Stimulated activated CD8-positive, alpha-beta memory T cell treated with anti-CD3 and anti-CD28 coated beads, Interleukin-4, amount 100 ng/mL, for 24 hours (primary cell): ENCODE data around the gene RNF25.
"Not testable (repeated sequence)": the region's sequence is repeated elsewhere in the genome, so short reads cannot be mapped to it uniquely, and the experiment has no call there.

Experiments
- DNase-seq: peaks from one replicate; pipeline ENCODE4 v3.0.0-alpha.2; 2020; ENCODE audit warnings: low read depth

Gene RNF25

DNA sequence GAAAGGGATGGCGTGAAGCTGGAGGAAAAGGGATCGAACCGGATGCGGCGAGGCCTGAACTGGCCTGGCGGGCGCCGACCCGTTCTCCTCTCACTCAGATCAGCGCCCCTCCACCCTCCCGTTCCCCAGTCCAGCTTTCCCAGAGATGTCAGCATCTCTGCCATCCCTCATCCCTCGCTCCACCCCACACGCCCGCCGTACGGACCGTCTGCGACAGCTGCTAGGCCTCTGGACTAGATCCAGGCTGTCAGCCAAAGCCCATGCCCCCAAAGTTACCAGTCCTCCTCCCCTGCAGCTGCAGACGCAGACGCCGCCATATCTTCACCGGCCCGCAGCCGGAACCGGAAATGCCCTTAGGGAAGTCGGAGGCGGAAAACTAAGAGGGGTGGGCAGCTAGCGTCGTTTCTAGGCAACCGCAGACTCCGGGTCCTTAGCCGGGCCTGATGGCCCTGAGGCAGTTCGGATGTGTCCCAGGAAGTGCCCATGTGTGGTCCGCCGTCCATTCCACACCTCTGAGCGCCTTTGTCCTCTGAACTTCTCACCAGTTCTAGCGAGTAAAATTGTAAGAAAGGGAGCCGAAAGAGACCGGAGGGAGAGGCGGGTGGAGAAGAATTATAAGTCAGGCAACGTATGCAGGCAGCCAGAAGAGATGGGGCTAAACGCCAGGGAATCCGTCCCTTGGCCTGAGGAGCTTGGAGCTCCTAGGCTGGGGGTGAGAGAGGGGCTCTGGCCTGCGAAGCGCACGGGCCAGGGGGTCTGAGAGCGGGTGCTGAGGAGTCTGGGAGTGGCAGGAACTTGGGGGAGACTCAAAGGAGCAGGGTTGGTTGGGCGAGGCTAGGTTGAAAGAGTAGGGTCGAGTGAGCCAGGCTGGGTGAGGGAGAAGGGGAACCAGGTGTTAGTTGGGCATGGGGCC, at the start of gene RNF25, which contains the start of gene STK36:
TSS of gene RNF25 (minus strand) at position 349 of the 913 bp plus-strand sequence. CDS start at position 317, 32 bp downstream.
TSS of gene STK36 (plus strand) at position 433 of the 913 bp plus-strand sequence. CDS start 744 bp downstream, outside the sequence.
- DNase-seq = peak; percentile 72

GRCh38 chr2:218721488-218721887, 49.7 kb upstream of the RNF25 start:
- DNase-seq = no peak

DNA sequence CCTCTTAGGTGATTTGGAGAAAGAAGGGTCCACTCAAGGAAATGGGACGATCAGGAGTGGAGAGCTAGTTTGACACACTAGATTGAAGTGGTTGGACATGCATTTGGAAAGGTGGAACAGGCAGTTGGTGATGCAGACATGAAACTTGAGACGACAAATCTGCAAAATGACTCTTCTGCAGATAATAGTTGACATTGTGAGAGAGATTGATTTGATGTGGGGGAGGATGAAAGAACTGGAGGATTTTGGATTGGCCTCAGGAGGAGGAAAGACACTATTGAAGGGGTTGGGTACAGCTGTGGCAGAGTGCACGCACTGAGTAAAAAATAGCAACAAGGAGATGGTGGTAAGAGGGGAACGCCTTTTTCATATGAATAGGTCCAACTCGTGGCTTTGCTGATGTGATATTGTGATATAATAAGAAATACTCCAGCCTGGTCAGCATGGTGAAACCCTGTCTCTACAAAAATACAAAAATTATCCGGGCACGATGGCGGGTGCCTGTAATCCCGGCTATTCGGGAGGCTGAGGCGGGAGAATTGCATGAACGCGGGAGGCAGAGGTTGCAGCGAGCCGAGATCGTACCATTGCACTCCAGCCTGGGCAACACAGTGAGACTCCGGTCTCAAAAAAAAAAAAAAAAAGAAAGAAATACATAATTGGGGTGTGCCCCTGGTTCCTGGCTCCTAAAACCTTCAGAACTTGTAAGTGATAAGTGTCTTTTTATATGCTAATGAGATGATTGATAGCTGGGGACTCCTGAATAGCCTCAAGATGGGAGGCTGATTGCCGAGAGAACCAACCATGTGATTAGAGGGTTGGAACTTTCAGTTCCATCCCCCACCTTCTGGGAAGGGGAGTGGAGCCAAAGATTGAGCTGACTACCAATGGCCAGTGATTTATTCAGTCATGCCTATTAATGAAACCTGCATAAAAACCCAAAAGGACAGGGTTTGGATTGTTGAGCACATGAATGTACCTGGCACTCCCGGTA, 48.5 kb upstream of the RNF25 start:
- no peak for DNase-seq

- DNase-seq = no peak
Measured at GRCh38 chr2:218719457-218719856, 47.7 kb upstream of the RNF25 start.

DNA sequence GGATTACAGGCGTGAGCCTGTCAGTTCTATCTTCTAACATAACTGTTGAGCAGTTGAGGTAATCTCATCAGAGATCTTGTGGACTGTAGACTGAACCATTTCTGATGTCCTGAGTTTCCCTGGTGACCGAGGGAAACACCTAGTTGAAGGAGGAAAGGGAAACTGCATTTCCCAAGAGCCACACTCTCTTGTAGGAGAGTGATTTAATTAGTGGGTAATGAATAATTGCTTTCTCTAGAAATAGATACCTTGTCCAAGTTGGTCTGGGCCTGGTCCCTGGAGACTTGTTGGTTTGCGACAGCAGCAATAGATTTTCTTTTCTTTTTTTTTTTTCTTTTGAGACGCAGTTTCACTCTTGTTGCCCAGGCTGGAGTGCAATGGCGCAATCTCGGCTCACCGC, 46.3 kb upstream of the RNF25 start:
- DNase-seq = no peak

GRCh38 chr2:218717262-218717661, 45.5 kb upstream of the RNF25 start:
- no peak for DNase-seq

DNA sequence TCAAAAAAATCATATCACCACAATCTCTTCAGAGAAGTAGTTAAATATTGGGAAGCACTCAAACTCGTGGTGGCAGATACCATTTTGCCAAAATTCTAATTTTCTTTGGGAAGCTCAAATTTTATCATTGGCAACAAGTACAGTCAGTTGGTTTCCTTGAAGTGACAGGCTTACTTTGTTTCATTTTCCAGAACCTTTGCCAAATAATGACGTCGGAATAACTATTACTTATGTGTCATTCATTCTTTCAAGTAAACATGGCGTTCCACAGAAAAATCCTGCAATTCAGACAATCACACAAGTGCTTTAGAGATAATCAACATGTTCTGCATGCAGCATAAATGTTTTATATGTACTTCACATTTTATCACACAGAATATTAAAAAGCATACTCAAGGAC, 44.3 kb upstream of the RNF25 start:
- DNase-seq = no peak

GRCh38 chr2:218713922-218714321, 42.1 kb upstream of the RNF25 start:
- DNase-seq = no peak

DNA sequence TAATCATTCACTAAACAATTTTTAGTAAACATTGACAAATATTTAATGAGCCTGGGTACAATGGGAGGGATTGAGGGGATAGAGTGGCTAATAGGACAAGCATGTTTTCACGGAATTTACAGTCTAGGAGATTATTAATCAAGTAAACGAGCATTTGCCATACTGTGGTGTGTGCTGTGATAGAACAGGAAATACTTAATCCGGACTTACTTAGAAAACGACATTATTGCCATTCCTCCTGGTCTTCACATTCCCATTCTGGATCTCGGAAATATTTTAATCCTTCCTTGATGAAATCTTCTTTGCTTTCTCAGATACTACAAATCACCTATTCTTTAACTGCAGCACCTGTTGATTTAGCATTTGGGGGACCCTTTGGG, 39.7 kb upstream of the RNF25 start:
- no peak for DNase-seq

- DNase-seq = peak; percentile 96
Measured at GRCh38 chr2:218710687-218711549, 39.1 kb upstream of the RNF25 start, which contains the start of gene TTLL4. TTLL4 (plus strand) TSS chr2:218710835; CDS start chr2:218737677, 26,842 bp downstream.

DNA sequence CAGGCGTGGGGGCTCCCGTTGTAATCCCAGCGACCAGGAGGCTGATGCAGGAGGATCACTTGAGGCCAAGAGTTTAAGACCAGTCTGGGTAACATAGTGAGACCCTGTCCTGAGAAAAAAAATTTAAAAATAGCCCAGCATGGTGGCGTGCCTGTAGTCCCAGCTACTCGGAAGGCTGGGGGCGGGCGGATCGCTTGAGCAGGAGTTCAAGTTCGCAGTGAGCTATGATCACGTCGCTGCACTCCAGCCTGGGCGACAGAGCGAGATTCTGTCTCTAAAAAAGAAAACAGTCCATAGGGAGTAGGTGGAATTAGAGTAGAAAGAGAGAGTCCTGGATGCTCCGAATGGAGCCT, 38.5 kb upstream of the RNF25 start:
- DNase-seq = no peak

- DNase-seq = no peak
Measured at GRCh38 chr2:218709908-218710307, 38.1 kb upstream of the RNF25 start.

GRCh38 chr2:218708086-218708485, 36.3 kb upstream of the RNF25 start:
- no peak for DNase-seq

GRCh38 chr2:218703341-218703740, 31.5 kb upstream of the RNF25 start:
- no peak for DNase-seq

DNA sequence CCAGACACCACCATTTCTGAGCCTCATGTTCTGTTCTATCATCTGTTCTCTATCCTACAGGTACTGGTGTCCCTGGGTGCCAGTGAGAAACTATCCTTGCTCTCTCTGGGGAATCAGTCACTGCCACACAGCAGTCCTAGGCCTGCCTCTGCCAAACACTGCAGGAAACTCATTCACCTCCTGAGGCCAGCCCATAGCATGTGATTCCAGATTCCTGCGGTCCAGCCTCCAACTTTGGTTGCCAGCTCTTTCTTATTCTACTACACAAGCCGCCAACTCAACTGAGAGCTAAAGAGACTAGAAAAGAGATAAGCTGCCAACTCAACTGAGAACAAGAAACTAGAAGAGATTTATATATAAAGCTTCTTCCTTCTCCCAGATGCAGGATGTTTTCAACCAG, 30.0 kb upstream of the RNF25 start:
- DNase-seq = no peak

- DNase-seq = no peak
Measured at GRCh38 chr2:218698885-218699284, 27.1 kb upstream of the RNF25 start.

DNA sequence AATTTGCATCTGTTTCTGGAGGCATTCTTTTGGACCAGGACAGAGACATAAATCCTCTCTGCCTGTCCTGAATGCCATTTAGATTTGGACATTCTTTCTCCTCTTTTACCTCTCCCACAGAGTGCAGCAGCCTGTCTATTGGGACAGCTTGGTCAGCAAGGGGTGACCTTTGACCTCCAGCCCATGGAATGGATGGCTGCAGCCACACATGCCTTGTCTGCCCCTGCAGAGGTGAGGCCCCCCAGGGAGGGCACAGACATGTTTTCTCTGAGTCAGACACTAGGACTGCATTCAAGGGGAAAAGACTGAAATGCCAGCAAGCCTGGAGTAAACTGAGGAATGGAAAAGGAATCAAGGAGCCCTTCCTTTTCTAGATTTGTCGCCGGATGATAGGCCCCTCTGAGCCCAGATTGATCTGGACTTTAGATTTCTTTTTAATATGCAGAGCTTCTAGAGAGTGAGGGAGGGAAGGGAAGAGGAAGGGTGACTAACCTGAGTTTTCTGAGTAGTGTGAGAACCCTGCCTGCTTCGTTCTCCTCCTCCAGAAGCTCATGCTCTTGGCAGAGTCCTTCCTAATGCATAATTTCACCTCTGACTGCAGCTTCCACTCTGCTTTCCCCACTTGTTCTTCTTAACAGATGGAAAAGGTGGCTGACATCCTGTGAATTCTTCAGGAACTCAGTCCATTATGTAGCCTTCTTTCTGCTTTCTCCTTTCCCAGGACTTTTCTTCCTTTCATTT, 22.8 kb upstream of the RNF25 start:
- no peak for DNase-seq

GRCh38 chr2:218691234-218691633, 19.4 kb upstream of the RNF25 start:
- no peak for DNase-seq

DNA sequence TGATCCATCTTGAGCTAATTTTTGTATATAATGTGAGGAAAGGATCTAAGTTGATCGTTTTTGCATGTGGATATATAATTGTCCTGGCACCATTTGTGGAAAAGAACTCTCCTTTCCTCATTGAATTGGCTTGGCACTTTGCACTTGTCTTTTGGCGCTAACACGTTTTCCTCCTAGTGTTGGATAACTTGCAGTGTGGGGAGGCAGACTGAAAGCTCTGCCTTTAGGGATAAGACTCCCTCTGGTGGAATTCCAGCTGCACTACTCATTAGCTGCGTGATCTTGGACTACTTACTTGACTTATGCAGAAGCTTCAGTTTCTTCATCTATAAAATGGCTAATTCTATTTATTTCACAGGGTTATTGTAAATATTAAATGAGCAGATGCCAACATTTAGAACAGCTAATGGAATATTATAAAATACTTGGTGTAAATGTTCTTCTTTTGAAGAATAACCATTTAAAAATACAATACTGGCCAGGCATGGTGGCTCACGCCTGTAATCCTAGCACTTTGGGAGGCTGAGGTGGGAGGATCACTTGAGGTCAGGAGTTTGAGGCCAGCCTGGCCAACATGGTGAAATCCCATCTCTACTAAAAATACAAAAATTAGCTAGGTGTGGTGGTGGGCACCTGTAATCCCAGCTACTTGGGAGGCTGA, 15.7 kb upstream of the RNF25 start:
- not testable (repeated sequence) for DNase-seq

- no peak for DNase-seq
Measured at GRCh38 chr2:218680061-218680460, 8.3 kb upstream of the RNF25 start.
